DND-41 (cell line): ENCODE data around the gene UBE3D.

Experiments
- ATAC-seq: fragments of 200-7000 bp; cut with Tn5 transposase; 3 replicates; pipeline ENCODE4 v1.9.1; 2021; ENCODE audit warnings: low read depth; ENCODE audit not compliant: insufficient read depth
- DNase-seq: peaks from one replicate; pipeline ENCODE4 v3.0.0-alpha.2; 2020
- H2AFZ ChIP-seq: 2 replicates; pipeline ENCODE4 v1.6.0; 2012; ENCODE audit warnings: low read depth, low read length
- H3K27ac ChIP-seq: 2 replicates; pipeline ENCODE4 v1.5.1; 2012; ENCODE audit warnings: low read length, inconsistent platforms
- H3K27me3 ChIP-seq: fragments of 200-600 bp; sonication (generic); 2 replicates; pipeline ENCODE4 v1.6.0; 2012; ENCODE audit warnings: low read length, mild to moderate bottlenecking, inconsistent platforms; ENCODE audit not compliant: insufficient read depth, poor library complexity
- H3K36me3 ChIP-seq: 2 replicates; pipeline ENCODE4 v1.5.1; 2012; ENCODE audit warnings: low read length, inconsistent platforms; ENCODE audit not compliant: insufficient read depth
- H3K4me1 ChIP-seq: 2 replicates; pipeline ENCODE4 v1.5.1; 2012; ENCODE audit warnings: mild to moderate bottlenecking, low read length; ENCODE audit not compliant: insufficient read depth
- H3K4me2 ChIP-seq: 2 replicates; pipeline ENCODE4 v1.6.0; 2012; ENCODE audit warnings: mild to moderate bottlenecking, moderate library complexity, low read length, inconsistent platforms; ENCODE audit not compliant: insufficient read depth
- H3K4me3 ChIP-seq, 2 experiments: fragments of 200-600 bp in 1 of 2; shearing (Covaris generic) in 1 of 2; 2 replicates each; pipeline ENCODE4 v1.5.1; 2012 to 2016; ENCODE audit warnings: inconsistent platforms in 2 of 2, low read length in 2 of 2, mild to moderate bottlenecking in 2 of 2, low read depth in 1 of 2, moderate library complexity in 1 of 2
- H3K79me2 ChIP-seq: 2 replicates; pipeline ENCODE4 v1.6.0; 2012; ENCODE audit warnings: low read length, inconsistent platforms; ENCODE audit not compliant: insufficient read depth
- H3K9ac ChIP-seq: 2 replicates; pipeline ENCODE4 v1.6.0; 2012; ENCODE audit warnings: low read depth, mild to moderate bottlenecking, inconsistent platforms, low read length, moderate library complexity
- H3K9me3 ChIP-seq: 2 replicates; pipeline ENCODE4 v1.5.1; 2012; ENCODE audit warnings: low read length, moderate library complexity, mild to moderate bottlenecking, inconsistent platforms; ENCODE audit not compliant: insufficient read depth, severe bottlenecking
- H4K20me1 ChIP-seq: 2 replicates; pipeline ENCODE4 v1.6.0; 2012; ENCODE audit warnings: low read length; ENCODE audit not compliant: insufficient read depth
- CTCF ChIP-seq: IDR thresholded peaks from 2 replicates; pipeline ENCODE4 v1.5.1; 2012; ENCODE audit warnings: borderline replicate concordance, low read length, moderate library complexity, mild to moderate bottlenecking; ENCODE audit not compliant: poor library complexity, severe bottlenecking; ENCODE audit errors: extremely low read depth
- EZH2 ChIP-seq: IDR thresholded peaks from 3 replicates; pipeline ENCODE4 v1.6.1; 2012; ENCODE audit warnings: borderline replicate concordance, low read depth, mild to moderate bottlenecking, moderate library complexity, low read length, inconsistent platforms; ENCODE audit not compliant: severe bottlenecking

The UBE3D gene

GRCh38 chr6:82915666-82916065, 150.0 kb downstream of the UBE3D start:
- H3K36me3 ChIP-seq: peaks cover 17% of the 10 kb centered on the region
- H3K4me3 ChIP-seq: no peak overlapping the region
- no peaks in the 10 kb centered on the region for H3K4me1 ChIP-seq

GRCh38 chr6:82914511-82914910, 151.1 kb downstream of the UBE3D start:
- ATAC-seq: no peak
- Histone ChIP-seq H3K4me2 (no peak overlapping the region), H3K36me3 (peaks cover 18% of the 10 kb centered on the region), H3K9ac (no peak overlapping the region), H3K4me1 (no peaks in the 10 kb centered on the region), H3K4me3 (no peak overlapping the region), H3K27me3 (no peaks in the 10 kb centered on the region), H2AFZ (no peak overlapping the region), H4K20me1 (no peaks in the 10 kb centered on the region), H3K9me3 (no peaks in the 10 kb centered on the region), H3K79me2 (no peaks in the 10 kb centered on the region), H3K27ac (no peak overlapping the region)
- no peak for TF ChIP-seq EZH2
- TF ChIP-seq CTCF: no peak
- no peak for DNase-seq

More at GRCh38 chr6:82915666-82916065, 150.0 kb downstream of the UBE3D start:
- DNase-seq (no peak), ATAC-seq (no peak)
- Histone ChIP-seq H3K9ac (no peak overlapping the region), H4K20me1 (no peaks in the 10 kb centered on the region), H3K27me3 (no peaks in the 10 kb centered on the region), H3K4me2 (no peak overlapping the region), H3K27ac (no peak overlapping the region), H3K9me3 (no peaks in the 10 kb centered on the region), H2AFZ (no peak overlapping the region), H3K79me2 (no peaks in the 10 kb centered on the region)
- TF ChIP-seq CTCF (no peak), EZH2 (no peak)

- TF ChIP-seq EZH2 (no peak), CTCF (no peak)
- Histone ChIP-seq H3K36me3 (peaks cover 11% of the 10 kb centered on the region; the same call in 1 of the 2 replicates), H3K27ac (no peak overlapping the region), H3K9me3 (no peaks in the 10 kb centered on the region), H3K4me2 (no peak overlapping the region), H2AFZ (no peak overlapping the region), H3K4me3 (no peak overlapping the region), H4K20me1 (no peaks in the 10 kb centered on the region), H3K27me3 (no peaks in the 10 kb centered on the region), H3K4me1 (no peaks in the 10 kb centered on the region), H3K79me2 (no peaks in the 10 kb centered on the region), H3K9ac (no peak overlapping the region)
- DNase-seq: no peak
- no peak for ATAC-seq
Measured at GRCh38 chr6:82910820-82911219, 154.8 kb downstream of the UBE3D start.

GRCh38 chr6:82910395-82910794, 155.2 kb downstream of the UBE3D start:
- no peak overlapping the region for H3K27ac ChIP-seq
- no peaks in the 10 kb centered on the region for H4K20me1 ChIP-seq
- no peak for ATAC-seq
- no peak overlapping the region for H3K4me3 ChIP-seq
- H3K9ac ChIP-seq: no peak overlapping the region
- DNase-seq: no peak
- H3K9me3 ChIP-seq: no peaks in the 10 kb centered on the region
- H3K36me3 ChIP-seq: peaks cover 11% of the 10 kb centered on the region; the same call in 1 of the 2 replicates
- H3K27me3 ChIP-seq: no peaks in the 10 kb centered on the region
- no peaks in the 10 kb centered on the region for H3K79me2 ChIP-seq
- H2AFZ ChIP-seq: no peak overlapping the region
- H3K4me2 ChIP-seq: no peak overlapping the region
- TF ChIP-seq CTCF (no peak), EZH2 (no peak)
- no peaks in the 10 kb centered on the region for H3K4me1 ChIP-seq
